ENCODE data around the gene LSM12. TPM values are rescaled to one million over a fixed set of nuclear protein-coding genes. Genes with fewer than 3 reads are reported as not detected.

LSM12 gene
- total RNA-seq, 1 donor from 2014 or later = 39.1 TPM

DNA sequence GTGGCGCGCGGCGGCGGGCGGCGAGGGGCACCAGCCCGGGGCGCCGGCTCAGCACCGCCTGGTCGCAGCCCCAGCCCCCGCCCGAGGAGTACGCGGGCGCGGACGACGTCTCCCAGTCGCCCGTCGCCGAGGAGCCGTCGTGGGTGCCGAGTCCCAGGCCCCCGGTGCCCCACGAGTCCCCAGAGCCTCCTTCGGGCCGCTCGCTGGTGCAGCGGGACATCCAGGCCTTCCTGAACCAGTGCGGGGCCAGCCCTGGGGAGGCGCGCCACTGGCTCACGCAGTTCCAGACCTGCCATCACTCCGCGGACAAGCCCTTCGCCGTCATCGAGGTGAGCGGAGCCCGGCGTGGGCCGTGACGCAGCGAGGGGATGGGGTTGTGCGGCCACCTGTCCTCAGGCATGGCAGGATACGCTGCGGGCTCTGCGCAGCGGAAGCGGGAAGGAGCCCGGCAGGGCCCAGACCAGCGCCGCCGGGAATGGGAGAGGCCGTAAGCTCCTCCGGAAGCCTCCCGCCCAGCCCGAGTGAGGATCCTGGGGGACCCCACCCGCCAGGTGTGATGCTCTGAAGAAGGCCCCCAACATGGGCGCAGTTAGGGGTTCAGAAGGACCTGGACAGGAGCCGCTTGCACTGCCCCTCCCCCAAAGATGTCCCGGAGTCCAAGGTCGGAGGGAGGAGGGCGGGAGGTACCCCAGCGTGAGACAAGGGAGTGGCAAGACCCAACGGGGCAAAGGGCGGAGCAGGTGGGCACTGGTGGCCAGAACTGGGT is 61.5 kb downstream of the LSM12 start:
- peaks cover 5% of the 10 kb centered on the region for H3K36me3 ChIP-seq
- TF ChIP-seq, protein P1, sequence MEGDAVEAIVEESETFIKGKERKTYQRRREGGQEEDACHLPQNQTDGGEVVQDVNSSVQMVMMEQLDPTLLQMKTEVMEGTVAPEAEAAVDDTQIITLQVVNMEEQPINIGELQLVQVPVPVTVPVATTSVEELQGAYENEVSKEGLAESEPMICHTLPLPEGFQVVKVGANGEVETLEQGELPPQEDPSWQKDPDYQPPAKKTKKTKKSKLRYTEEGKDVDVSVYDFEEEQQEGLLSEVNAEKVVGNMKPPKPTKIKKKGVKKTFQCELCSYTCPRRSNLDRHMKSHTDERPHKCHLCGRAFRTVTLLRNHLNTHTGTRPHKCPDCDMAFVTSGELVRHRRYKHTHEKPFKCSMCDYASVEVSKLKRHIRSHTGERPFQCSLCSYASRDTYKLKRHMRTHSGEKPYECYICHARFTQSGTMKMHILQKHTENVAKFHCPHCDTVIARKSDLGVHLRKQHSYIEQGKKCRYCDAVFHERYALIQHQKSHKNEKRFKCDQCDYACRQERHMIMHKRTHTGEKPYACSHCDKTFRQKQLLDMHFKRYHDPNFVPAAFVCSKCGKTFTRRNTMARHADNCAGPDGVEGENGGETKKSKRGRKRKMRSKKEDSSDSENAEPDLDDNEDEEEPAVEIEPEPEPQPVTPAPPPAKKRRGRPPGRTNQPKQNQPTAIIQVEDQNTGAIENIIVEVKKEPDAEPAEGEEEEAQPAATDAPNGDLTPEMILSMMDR (IDR thresholded peaks at IDR 0.05) = no peak
- ATAC-seq (peak; percentile 3 to 28), DNase-seq (peak; percentile 61)
- peaks cover 23% of the 10 kb centered on the region for H3K27me3 ChIP-seq (ENCODE audit: low read depth)
- no peaks in the 10 kb centered on the region for H3K9me3 ChIP-seq
- intact Hi-C loops (cut with DNase I) = no loop called here
- peak overlapping the region; percentile 58 for H3K4me3 ChIP-seq
- H3K27ac ChIP-seq = peak overlapping the region; percentile 59
- H3K4me1 ChIP-seq = peaks cover 38% of the 10 kb centered on the region

GRCh38 chr17:44004077-44004760 is 62.3 kb downstream of the LSM12 start, which contains the start of gene NAGS:
Gene NAGS (plus strand): TSS chr17:44004622. CDS start chr17:44004664, 42 bp downstream.
- Histone ChIP-seq H3K27ac (peak within 1 kb of the TSS; percentile 59), H3K27me3 (ENCODE audit: low read depth) (peaks cover 23% of the 10 kb centered on the region), H3K4me3 (peak within 1 kb of the TSS; percentile 58), H3K36me3 (peaks cover 2% of the 10 kb centered on the region), H3K4me1 (peaks cover 38% of the 10 kb centered on the region), H3K9me3 (no peaks in the 10 kb centered on the region)
- intact Hi-C loops (cut with DNase I) = no loop called here
- ATAC-seq (peak; percentile 4 to 20), DNase-seq (peak; percentile 67)
- TF ChIP-seq, protein P1 (IDR thresholded peaks at IDR 0.05) = no peak

- intact Hi-C loops (cut with DNase I) = no loop called here
Measured at GRCh38 chr17:44002141-44002848, 64.2 kb downstream of the LSM12 start.

GRCh38 chr17:44001461-44001920 is 65.0 kb downstream of the LSM12 start:
- ATAC-seq = no peak
- H3K36me3 ChIP-seq = no peaks in the 10 kb centered on the region
- intact Hi-C loops (cut with DNase I) = no loop called here

More at GRCh38 chr17:44002141-44002848, 64.2 kb downstream of the LSM12 start:
- H3K27me3 ChIP-seq (ENCODE audit: low read depth) = peaks cover 23% of the 10 kb centered on the region
- TF ChIP-seq, protein P1 (IDR thresholded peaks at IDR 0.05) = no peak
- no peak overlapping the region for H3K27ac ChIP-seq
- ATAC-seq (no peak), DNase-seq (no peak)
- no peaks in the 10 kb centered on the region for H3K9me3 ChIP-seq
- H3K4me3 ChIP-seq = no peak overlapping the region
- peaks cover 24% of the 10 kb centered on the region for H3K4me1 ChIP-seq
- no peaks in the 10 kb centered on the region for H3K36me3 ChIP-seq

More at GRCh38 chr17:44001461-44001920, 65.0 kb downstream of the LSM12 start:
- H3K4me3 ChIP-seq = no peak overlapping the region
- H3K27me3 ChIP-seq (ENCODE audit: low read depth) = peaks cover 29% of the 10 kb centered on the region
- no peaks in the 10 kb centered on the region for H3K9me3 ChIP-seq
- TF ChIP-seq, protein P1 (IDR thresholded peaks at IDR 0.05) = no peak
- no peak for DNase-seq
- H3K27ac ChIP-seq = no peak overlapping the region
- H3K4me1 ChIP-seq = peaks cover 21% of the 10 kb centered on the region
